Measurements from ENCODE around the gene LRRC15. TPM values are rescaled to one million over a fixed set of nuclear protein-coding genes. Genes with fewer than 3 reads are reported as not detected.

LRRC15 gene
- polyA plus RNA-seq, 3 donors, result not detected

DNA sequence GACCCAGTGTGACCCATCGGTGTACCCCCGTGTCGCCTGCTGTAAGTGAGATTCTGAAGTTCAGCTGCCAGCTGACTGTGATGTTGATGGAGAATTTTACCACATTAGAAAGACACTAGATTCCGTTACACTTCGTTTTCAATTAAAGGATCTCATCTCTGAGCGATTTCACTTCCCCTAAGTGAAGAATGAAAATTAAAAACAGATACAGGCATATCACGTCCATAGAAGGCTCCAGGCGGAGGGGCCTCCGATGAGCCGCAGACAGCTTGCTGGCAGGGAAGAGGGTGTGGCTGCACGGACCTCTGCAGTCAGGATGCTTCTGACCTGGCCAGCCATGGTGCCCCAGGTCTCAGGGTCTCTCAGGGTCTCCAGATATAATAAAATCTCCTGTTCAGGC, 11.9 kb downstream of the LRRC15 start:
- Histone ChIP-seq H3K4me1 (ENCODE audit: control insufficient read depth in 1 of 2, insufficient read depth in 2 of 2, low read length in 2 of 2) (no peaks in the 10 kb centered on the region), H3K27ac (ENCODE audit: low read depth in 1 of 2, low read length in 2 of 2) (no peak overlapping the region), H4K20me1 (ENCODE audit: insufficient read depth, low read length) (no peaks in the 10 kb centered on the region), H3K36me3 (replicated peaks in 1 of 2; ENCODE audit: control insufficient read depth in 1 of 2, insufficient read depth in 2 of 2, low read length in 2 of 2) (no peaks in the 10 kb centered on the region), H3K9ac (ENCODE audit: insufficient read depth, low read length, poor library complexity, severe bottlenecking) (no peak overlapping the region), H3K4me2 (replicated peaks; ENCODE audit: extremely low read depth, low read length, poor library complexity, severe bottlenecking) (no peak overlapping the region), H3K4me3 (replicated peaks in 1 of 3; ENCODE audit: low read depth in 2 of 3, low read length in 3 of 3) (no peak overlapping the region), H2AFZ (ENCODE audit: insufficient read depth, low read depth, low read length, poor library complexity, severe bottlenecking) (no peak overlapping the region), H3K9me3 (replicated peaks in 1 of 2; ENCODE audit: control insufficient read depth in 1 of 2, insufficient read depth in 1 of 2, low read length in 2 of 2) (no peaks in the 10 kb centered on the region), H3K79me2 (ENCODE audit: insufficient read depth, low read length) (no peaks in the 10 kb centered on the region), H3K27me3 (ENCODE audit: control insufficient read depth in 2 of 2, insufficient read depth in 2 of 2, low read length in 2 of 2) (no peaks in the 10 kb centered on the region)
- DNase-seq, result no peak
- no peak overlapping the region for H3K27ac Mint-ChIP-seq
- H3K27me3 Mint-ChIP-seq (ENCODE audit: low read depth in 3 of 3), result peaks cover 5 to 9% (median 9%) of the 10 kb centered on the region in 3 donors
- H3K9me3 Mint-ChIP-seq, result peaks cover 0 to 3% (median 0%) of the 10 kb centered on the region in 7 donors
- H3K4me1 Mint-ChIP-seq, result no peaks in the 10 kb centered on the region
- WGBS (ENCODE audit: insufficient coverage), result 93% methylated on average over 4 of the region's 11 CpGs
- no peaks in the 10 kb centered on the region for H3K36me3 Mint-ChIP-seq
- TF ChIP-seq, protein P1, sequence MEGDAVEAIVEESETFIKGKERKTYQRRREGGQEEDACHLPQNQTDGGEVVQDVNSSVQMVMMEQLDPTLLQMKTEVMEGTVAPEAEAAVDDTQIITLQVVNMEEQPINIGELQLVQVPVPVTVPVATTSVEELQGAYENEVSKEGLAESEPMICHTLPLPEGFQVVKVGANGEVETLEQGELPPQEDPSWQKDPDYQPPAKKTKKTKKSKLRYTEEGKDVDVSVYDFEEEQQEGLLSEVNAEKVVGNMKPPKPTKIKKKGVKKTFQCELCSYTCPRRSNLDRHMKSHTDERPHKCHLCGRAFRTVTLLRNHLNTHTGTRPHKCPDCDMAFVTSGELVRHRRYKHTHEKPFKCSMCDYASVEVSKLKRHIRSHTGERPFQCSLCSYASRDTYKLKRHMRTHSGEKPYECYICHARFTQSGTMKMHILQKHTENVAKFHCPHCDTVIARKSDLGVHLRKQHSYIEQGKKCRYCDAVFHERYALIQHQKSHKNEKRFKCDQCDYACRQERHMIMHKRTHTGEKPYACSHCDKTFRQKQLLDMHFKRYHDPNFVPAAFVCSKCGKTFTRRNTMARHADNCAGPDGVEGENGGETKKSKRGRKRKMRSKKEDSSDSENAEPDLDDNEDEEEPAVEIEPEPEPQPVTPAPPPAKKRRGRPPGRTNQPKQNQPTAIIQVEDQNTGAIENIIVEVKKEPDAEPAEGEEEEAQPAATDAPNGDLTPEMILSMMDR (IDR thresholded peaks at IDR 0.05), result no peak
- no peak overlapping the region for H3K4me3 Mint-ChIP-seq
- intact Hi-C loops (cut with micrococcal nuclease), result no loop called here

DNA sequence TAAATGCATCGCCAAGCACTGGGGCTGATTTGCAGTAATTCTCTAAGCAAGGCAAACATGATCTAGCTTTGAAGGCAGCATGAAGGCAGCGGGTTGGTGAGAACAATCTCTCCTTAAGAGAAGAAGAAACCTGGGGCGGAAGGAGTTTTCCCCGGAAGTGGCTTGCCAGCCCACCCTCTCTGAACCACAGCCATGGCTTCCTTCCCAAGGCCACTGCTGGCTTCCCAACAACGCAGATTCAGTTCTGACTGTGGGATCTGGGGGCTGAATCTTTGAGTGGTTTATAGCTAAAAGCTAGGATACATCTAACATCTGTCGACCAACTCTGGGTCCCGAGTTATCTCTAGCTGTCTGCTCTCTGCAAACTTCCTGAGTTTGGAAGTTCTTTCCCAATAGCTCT, 14.2 kb downstream of the LRRC15 start:
- peaks cover 2 to 7% (median 5%) of the 10 kb centered on the region in 3 donors for H3K27me3 Mint-ChIP-seq (ENCODE audit: low read depth in 3 of 3)
- intact Hi-C loops (cut with micrococcal nuclease), result no loop called here
- WGBS (ENCODE audit: insufficient coverage), result 69% methylated on average over 4 of the region's 7 CpGs

More for the DNA sequence above, 14.2 kb downstream of the LRRC15 start:
- Histone ChIP-seq H3K4me1 (ENCODE audit: control insufficient read depth in 1 of 2, insufficient read depth in 2 of 2, low read length in 2 of 2) (no peaks in the 10 kb centered on the region), H3K9me3 (replicated peaks in 1 of 2; ENCODE audit: control insufficient read depth in 1 of 2, insufficient read depth in 1 of 2, low read length in 2 of 2) (no peaks in the 10 kb centered on the region), H3K4me3 (replicated peaks in 1 of 3; ENCODE audit: low read depth in 2 of 3, low read length in 3 of 3) (no peak overlapping the region), H3K36me3 (replicated peaks in 1 of 2; ENCODE audit: control insufficient read depth in 1 of 2, insufficient read depth in 2 of 2, low read length in 2 of 2) (no peaks in the 10 kb centered on the region), H3K4me2 (replicated peaks; ENCODE audit: extremely low read depth, low read length, poor library complexity, severe bottlenecking) (no peak overlapping the region), H4K20me1 (ENCODE audit: insufficient read depth, low read length) (no peaks in the 10 kb centered on the region), H3K27ac (ENCODE audit: low read depth in 1 of 2, low read length in 2 of 2) (no peak overlapping the region), H3K27me3 (ENCODE audit: control insufficient read depth in 2 of 2, insufficient read depth in 2 of 2, low read length in 2 of 2) (no peaks in the 10 kb centered on the region), H3K9ac (ENCODE audit: insufficient read depth, low read length, poor library complexity, severe bottlenecking) (no peak overlapping the region), H2AFZ (ENCODE audit: insufficient read depth, low read depth, low read length, poor library complexity, severe bottlenecking) (no peak overlapping the region), H3K79me2 (ENCODE audit: insufficient read depth, low read length) (no peaks in the 10 kb centered on the region)
- Mint-ChIP-seq H3K27ac (no peak overlapping the region), H3K4me1 (no peaks in the 10 kb centered on the region), H3K9me3 (peaks cover 0 to 3% (median 0%) of the 10 kb centered on the region in 7 donors), H3K36me3 (no peaks in the 10 kb centered on the region), H3K4me3 (no peak overlapping the region)
- TF ChIP-seq, protein P1 (IDR thresholded peaks at IDR 0.05), result no peak
- DNase-seq, result no peak

Data from CD14-positive monocyte (primary cell).